SH-SY5Y (cell line): ENCODE data around the gene CST4.

ENCODE experiments used
- GATA2 ChIP-seq: IDR thresholded peaks from 2 replicates; pipeline ENCODE4 v1.6.1; 2011; ENCODE audit warnings: mild to moderate bottlenecking, low read depth, low read length
- GATA3 ChIP-seq: IDR thresholded peaks from 2 replicates; pipeline ENCODE4 v1.6.1; 2011; ENCODE audit warnings: low read depth, mild to moderate bottlenecking, low read length, moderate library complexity

DNA sequence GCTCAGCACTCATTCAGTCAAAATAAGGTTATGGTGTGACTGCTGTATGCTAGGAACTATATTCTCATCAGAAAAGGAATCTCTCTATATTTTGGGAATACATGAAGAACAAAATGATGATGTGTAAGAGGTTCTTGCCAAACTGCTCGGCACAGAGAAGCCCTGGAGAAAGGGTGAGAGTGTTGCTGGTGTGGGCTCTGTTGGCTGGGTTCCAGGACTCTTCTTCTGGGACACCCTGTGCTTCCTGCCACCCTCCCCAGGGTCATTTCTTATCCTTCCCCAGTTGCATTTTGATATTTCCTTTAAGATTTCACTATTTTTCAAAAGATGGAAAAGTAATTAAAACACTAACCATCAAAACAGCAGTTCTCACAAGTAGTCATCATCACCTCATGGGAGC is 33.1 kb upstream of the CST4 start:
- TF ChIP-seq GATA3 (no peak), GATA2 (no peak)
